HG03159 (cell line): Measurements from ENCODE around the gene BOD1L1.
"Not testable (repeated sequence)": the region's sequence is repeated elsewhere in the genome, so short reads cannot be mapped to it uniquely, and the experiment has no call there.

Source experiments
- ATAC-seq: cut with Tn5 transposase; IDR thresholded peaks from one replicate; pipeline ENCODE4 v1.9.1; 2021; ENCODE audit warnings: mild to moderate bottlenecking, moderate library complexity; ENCODE audit not compliant: unreplicated experiment

BOD1L1 gene

DNA sequence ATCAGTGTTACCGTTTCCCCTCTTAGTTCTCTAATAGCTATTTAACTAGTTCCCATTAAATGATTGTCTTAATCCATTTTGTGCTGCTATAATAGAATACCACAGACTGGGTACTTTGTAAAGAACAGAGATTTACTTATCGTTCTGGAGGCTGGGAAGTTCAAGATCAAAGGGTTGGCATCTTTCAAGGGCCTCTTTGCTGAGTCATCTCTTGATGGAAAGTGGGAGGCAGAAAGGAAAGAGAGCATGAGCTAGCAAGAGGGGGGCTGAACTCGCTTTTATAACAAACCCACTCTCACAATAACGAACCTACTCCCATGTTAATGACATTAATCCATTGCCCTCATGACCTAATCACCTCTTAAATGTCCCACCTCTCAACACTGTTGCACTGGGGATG is 65.9 kb downstream of the BOD1L1 start:
- no peak for ATAC-seq

GRCh38 chr4:13560111-13560510 is 67.4 kb downstream of the BOD1L1 start:
- not testable (repeated sequence) for ATAC-seq

DNA sequence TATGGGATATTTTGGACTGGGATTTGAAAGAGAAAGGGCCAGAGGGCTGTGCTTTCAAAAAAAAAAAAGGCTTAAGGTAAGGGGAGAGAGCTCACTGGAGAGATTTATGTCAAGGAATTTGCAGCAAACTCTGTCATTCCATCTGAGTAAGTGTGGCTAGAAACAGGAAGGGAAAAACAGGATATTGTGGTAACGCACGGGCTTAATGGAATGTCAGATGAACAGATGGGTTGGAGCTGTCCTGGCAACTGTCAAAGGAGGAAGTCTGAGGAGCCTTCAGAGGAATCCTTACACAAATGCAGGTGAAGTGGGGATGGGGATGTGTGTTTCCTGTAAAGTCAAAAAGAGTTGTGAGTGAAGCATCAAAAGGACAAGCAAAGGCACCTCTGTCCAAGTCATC is 68.1 kb downstream of the BOD1L1 start:
- no peak for ATAC-seq

- no peak for ATAC-seq
Measured at GRCh38 chr4:13558881-13559280, 68.6 kb downstream of the BOD1L1 start.

DNA sequence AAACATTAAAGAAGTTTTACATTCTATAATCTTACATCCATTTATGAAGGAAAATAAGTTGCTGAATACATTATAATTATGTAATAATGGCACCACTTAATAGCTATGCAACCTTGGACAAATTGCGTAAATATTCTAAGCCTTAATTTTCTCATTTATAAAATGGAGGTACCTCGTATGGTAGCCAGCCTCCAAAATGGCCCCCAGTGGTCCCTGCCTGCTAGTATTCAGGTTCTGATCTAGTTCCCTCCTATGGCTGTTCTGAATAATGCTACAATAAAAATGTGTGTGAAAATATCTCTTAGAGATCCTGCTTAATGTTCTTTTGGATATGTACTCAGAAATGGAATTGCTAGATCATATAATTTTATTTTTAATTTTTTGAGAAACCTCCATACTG is 72.2 kb downstream of the BOD1L1 start:
- no peak for ATAC-seq

GRCh38 chr4:13553081-13553480 is 74.4 kb downstream of the BOD1L1 start:
- ATAC-seq, result no peak

DNA sequence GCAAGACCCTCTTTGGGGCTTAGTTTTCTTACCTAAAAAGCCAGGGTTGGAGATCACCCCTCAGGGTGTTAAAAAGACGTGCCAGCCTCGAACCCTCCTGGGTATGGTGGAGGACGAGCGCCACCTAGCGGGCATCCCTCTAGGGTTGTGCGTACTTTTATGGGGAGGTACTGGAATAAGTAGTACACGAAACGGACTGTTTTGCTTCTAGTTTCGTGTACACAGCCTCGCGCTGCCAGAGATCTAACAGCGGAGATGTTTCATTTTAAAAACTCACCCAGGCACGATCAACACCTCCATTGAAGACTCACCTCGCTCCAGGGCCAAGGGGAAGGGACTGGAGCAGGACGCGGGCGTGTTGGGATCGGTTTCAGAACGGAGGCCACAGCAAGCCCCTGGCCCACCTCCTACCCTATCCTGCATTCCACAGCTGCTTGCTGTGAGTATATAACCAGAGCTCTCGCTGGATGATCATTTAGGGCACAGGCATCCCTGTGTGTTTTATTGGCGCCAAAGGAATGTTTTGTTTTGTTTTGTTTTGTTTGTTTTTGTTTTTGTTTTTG is 78.5 kb downstream of the BOD1L1 start:
- ATAC-seq, result peak; percentile 78

DNA sequence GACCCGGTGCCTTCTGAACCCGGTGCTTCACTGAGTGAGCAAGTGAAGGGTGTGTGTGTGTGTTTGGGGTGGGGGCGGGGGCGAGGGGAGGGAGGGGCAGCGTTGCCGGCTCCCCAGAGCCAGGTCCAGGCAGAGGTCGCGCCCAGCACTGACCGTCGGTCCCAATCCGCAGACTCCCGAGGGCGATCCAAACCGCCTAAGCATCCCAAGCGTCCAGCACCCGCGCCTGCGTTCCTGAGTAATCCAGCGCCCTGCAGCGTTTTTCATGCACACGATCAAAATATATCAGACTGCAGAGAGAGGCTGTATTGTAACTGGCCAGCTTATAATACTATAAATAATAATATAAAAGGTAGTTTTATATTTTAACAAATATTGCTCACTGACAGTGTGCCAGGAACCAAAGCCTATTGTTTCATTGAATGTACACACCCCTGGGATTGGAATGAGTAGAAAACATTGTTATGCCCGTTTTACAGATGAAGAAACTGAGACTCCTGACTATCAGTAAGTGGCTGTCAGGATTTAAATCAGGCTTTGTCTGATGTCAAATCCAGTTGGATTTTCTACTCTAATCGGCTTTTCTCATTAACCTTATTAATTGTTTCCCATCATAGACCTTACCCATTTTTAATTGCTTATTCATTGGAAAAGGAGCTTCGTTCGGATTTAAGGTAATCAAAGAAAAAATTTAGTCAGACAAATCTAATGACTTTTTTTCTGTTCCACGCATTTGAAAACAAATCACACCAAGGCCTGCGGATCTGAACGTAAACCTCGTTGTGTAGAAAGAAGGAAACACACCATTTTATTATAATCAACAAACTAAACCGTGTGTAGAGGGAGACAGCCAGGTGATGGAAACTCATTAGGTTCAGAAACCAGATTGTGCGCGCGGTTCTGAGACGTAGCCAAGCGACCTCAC is 79.2 kb downstream of the BOD1L1 start:
- no peak for ATAC-seq

DNA sequence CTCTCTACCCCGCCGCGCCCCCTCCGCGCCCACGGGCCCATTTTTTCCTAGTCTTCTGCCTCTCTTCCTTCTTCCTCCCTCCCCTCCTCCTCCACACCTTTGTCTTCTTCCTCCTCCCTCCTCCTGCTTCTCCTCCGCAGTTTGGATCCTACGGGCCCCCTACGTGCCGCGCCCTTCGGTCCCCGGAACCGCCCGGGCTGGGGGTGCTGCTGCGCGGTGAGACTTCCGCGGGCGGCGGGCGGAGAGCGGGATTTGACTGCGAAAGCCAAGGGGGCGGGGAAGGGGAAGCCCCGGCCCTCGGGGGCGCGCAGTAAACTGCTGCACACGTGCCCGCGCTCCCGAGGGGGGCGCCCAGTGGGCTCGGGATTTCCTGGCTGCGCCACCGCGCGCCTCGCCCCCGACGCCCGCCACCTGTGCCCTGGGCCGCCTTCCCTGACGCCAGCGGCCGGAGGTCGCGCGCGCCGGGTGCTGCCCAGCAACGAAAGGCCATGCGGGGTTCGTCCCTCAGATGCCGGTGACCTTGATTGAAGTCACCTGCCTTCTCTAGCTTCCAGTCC is 80.0 kb downstream of the BOD1L1 start:
- ATAC-seq, result no peak

- no peak for ATAC-seq
Measured at GRCh38 chr4:13546941-13547484, 80.5 kb downstream of the BOD1L1 start.

DNA sequence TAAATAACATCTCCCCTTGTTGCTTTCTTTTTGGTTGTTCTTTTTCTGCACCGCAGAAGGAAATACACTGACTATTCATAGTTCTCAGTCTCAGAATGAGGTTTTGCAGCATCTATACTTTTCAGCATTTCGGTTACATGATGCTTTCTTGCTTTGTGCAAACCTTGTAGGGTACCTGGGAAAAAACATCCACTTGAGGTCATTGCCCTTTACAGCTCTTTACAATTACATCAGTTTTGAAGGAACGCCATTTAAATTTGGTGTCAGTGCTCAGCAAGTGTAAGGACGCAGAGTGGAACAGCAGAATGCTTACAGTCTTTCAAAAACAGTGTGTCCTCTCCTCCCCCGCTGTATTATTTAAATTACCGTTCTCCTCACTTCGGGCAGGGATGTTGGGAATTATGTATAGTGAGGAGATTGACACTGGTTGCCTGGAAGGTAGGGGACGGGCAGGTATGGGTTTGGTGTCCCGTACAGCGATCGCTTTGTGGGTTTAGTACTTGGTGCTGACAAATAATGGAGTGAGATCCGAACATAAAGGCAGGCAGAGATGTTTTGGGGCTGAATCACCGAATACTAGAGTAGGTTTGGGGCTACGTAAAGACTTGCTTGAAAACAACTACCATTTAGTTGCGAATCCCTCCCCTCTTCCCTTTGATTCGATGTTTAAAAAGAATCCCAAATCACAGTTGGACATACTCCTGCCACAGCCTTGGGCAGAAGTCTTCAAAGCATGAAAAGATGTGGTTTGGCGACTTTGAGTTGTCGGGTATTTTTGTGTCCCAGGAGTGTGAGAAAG is 81.2 kb downstream of the BOD1L1 start:
- ATAC-seq, result no peak

DNA sequence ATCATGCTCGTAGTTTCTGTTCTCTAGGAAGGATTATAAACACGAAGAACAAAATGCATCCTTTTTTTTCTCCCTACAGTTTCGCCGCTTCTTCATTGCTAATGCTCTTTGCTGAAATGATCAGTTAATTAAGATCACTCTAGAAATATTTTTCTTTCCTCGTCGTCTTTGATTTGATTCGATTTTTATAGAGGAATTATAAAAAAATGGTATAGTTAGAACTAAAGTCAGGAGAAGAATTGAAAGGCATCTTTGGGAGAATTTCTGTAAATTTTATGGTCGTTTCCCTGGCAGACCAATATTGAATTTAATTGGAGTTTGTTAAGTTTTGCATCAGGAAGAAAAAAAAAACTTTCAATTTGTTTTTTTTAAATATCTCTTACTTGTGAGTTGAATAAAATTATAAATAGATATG is 82.1 kb downstream of the BOD1L1 start:
- no peak for ATAC-seq

- no peak for ATAC-seq
Measured at GRCh38 chr4:13544606-13545393, 82.7 kb downstream of the BOD1L1 start.

GRCh38 chr4:13543839-13544605 is 83.5 kb downstream of the BOD1L1 start, which contains the start of gene NKX3-2:
NKX3-2 (minus strand) TSS chr4:13544508; CDS start chr4:13544414, 94 bp downstream.
- no peak for ATAC-seq

- no peak for ATAC-seq
Measured at GRCh38 chr4:13543032-13543838, 84.3 kb downstream of the BOD1L1 start.

GRCh38 chr4:13542577-13543031 is 84.9 kb downstream of the BOD1L1 start:
- ATAC-seq, result no peak

DNA sequence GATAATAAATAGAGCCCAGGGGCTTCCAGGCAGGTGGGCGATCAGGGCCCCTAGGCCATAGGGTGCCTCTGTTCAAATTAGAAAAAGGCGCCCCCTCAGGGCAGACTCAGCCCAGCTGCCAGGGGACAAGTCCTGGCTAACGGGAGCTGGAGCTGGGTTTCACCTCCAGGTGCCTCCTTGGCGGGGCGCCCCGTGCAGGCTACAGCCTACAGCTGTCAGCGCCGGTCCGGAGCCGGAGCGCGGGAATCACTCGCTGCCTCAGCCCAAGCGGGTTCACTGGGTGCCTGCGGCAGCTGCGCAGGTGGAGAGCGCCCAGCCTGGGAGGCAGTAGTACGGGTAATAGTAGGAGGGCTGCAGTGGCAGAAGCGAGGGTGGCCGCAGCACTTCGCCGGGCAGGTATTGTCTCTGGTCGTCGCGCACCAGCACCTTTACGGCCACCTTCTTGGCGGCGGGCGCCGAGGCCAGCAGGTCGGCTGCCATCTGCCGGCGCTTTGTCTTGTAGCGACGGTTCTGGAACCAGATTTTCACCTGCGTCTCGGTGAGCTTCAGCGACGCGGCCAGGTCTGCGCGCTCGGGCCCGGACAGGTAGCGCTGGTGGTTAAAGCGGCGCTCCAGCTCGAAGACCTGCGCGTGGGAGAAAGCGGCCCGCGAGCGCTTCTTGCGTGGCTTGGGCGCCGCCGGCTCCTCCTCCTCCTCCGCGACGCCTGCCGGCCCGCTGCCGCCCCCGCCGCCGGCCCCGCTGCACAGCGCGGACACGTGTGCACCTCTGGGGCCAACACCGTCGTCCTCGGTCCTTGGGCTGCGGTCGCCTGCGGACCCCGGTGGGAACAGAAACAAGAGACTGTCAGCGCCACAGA is 85.6 kb downstream of the BOD1L1 start:
- no peak for ATAC-seq
